GM15510 (cell line): ENCODE results near the gene CFAP73.

Experiments
- POLR2A ChIP-seq: IDR thresholded peaks from 3 replicates; pipeline ENCODE4 v1.6.1; 2011; ENCODE audit warnings: borderline replicate concordance; ENCODE audit not compliant: insufficient read length; ENCODE audit errors: extremely low read depth

The CFAP73 gene

GRCh38 chr12:113162102-113163029, 12.8 kb downstream of the CFAP73 start:
- no peak for TF ChIP-seq POLR2A

- TF ChIP-seq POLR2A: no peak
Observed at GRCh38 chr12:113163030-113163360, 13.5 kb downstream of the CFAP73 start.

- no peak for TF ChIP-seq POLR2A
Observed at GRCh38 chr12:113164014-113164413, 14.5 kb downstream of the CFAP73 start.

- no peak for TF ChIP-seq POLR2A
Observed at GRCh38 chr12:113165521-113166450, 16.3 kb downstream of the CFAP73 start.

GRCh38 chr12:113167868-113168267, 18.3 kb downstream of the CFAP73 start:
- TF ChIP-seq POLR2A: no peak

- no peak for TF ChIP-seq POLR2A
Observed at GRCh38 chr12:113169697-113170096, 20.2 kb downstream of the CFAP73 start.

- TF ChIP-seq POLR2A: no peak
Observed at GRCh38 chr12:113170457-113170856, 20.9 kb downstream of the CFAP73 start.

GRCh38 chr12:113170926-113171325, 21.4 kb downstream of the CFAP73 start:
- TF ChIP-seq POLR2A: no peak

GRCh38 chr12:113171543-113171942, 22.0 kb downstream of the CFAP73 start:
- no peak for TF ChIP-seq POLR2A

GRCh38 chr12:113172185-113172584, 22.7 kb downstream of the CFAP73 start:
- no peak for TF ChIP-seq POLR2A

- no peak for TF ChIP-seq POLR2A
Observed at GRCh38 chr12:113173081-113173698, 23.7 kb downstream of the CFAP73 start.

- TF ChIP-seq POLR2A: no peak
Observed at GRCh38 chr12:113174461-113175384, 25.2 kb downstream of the CFAP73 start.

GRCh38 chr12:113179023-113179422, 29.5 kb downstream of the CFAP73 start:
- TF ChIP-seq POLR2A: no peak

- TF ChIP-seq POLR2A: no peak
Observed at GRCh38 chr12:113180333-113180732, 30.8 kb downstream of the CFAP73 start.
